HepG2 (cell line): ENCODE measurements around the gene CBLC. TPM values are rescaled to one million over a fixed set of nuclear protein-coding genes. Genes with fewer than 3 reads are reported as not detected.
A peak's percentile ranks its signal among the peaks of the same experiment; 100 is the strongest.

Experiments used
- AHR ChIP-seq: IDR thresholded peaks from 2 replicates; pipeline ENCODE4 v1.6.1; 2018; ENCODE audit warnings: missing genetic modification reagents, missing compliant biosample characterization
- MTA3 ChIP-seq: sonication (generic); formaldehyde crosslinking; IDR thresholded peaks from 2 replicates; pipeline ENCODE4 v1.4.0; 2020; ENCODE audit warnings: missing genetic modification reagents
- MZF1 ChIP-seq: sonication (generic); formaldehyde crosslinking; IDR thresholded peaks from 2 replicates; pipeline ENCODE4 v1.8.1; 2023; ENCODE audit warnings: mild to moderate bottlenecking, missing genetic modification reagents, borderline replicate concordance
- RXRA ChIP-seq: sonication (generic); formaldehyde crosslinking; IDR thresholded peaks from 2 replicates; pipeline ENCODE4 v1.5.1; 2020; ENCODE audit warnings: missing genetic modification reagents
- SALL2 ChIP-seq: sonication (generic); formaldehyde crosslinking; IDR thresholded peaks from 2 replicates; pipeline ENCODE4 v1.8.1; 2023; ENCODE audit warnings: mild to moderate bottlenecking, missing genetic modification reagents, inconsistent platforms
- SNRNP70 ChIP-seq: fragments of 200-400 bp; formaldehyde crosslinking; IDR thresholded peaks from 2 replicates; pipeline ENCODE4 v1.6.1; 2017; ENCODE audit warnings: mild to moderate bottlenecking, low read depth, low read length, moderate library complexity
- TGIF2 ChIP-seq: IDR thresholded peaks from 2 replicates; pipeline ENCODE4 v1.6.1; 2016; ENCODE audit warnings: control low read depth, missing compliant biosample characterization
- TMF1 ChIP-seq: sonication (generic); formaldehyde crosslinking; IDR thresholded peaks from 2 replicates; pipeline ENCODE4 v1.8.1; 2022; ENCODE audit warnings: low read depth, missing genetic modification reagents
- ZNF235 ChIP-seq: sonication (generic); formaldehyde crosslinking; IDR thresholded peaks from 2 replicates; pipeline ENCODE4 v1.8.1; 2023; ENCODE audit warnings: mild to moderate bottlenecking, missing genetic modification reagents, borderline replicate concordance
- ZNF441 ChIP-seq: sonication (generic); formaldehyde crosslinking; IDR thresholded peaks from 2 replicates; pipeline ENCODE4 v1.7.0; 2021; ENCODE audit warnings: missing genetic modification reagents, borderline replicate concordance
- ZNF557 ChIP-seq: sonication (generic); formaldehyde crosslinking; IDR thresholded peaks from 2 replicates; pipeline ENCODE4 v1.4.0; 2020; ENCODE audit warnings: missing genetic modification reagents
- ZNF558 ChIP-seq: sonication (generic); formaldehyde crosslinking; IDR thresholded peaks from 2 replicates; pipeline ENCODE4 v1.9.0; 2022; ENCODE audit warnings: mild to moderate bottlenecking, missing genetic modification reagents, borderline replicate concordance
- ZNF607 ChIP-seq: sonication (generic); formaldehyde crosslinking; IDR thresholded peaks from 2 replicates; pipeline ENCODE4 v1.5.1; 2020; ENCODE audit warnings: missing genetic modification reagents, mild to moderate bottlenecking, borderline replicate concordance
- ZNF776 ChIP-seq: sonication (generic); formaldehyde crosslinking; IDR thresholded peaks from 2 replicates; pipeline ENCODE4 v1.4.0; 2020; ENCODE audit warnings: mild to moderate bottlenecking, missing genetic modification reagents
- ZZZ3 ChIP-seq: sonication (generic); formaldehyde crosslinking; IDR thresholded peaks from 2 replicates; pipeline ENCODE4 v1.4.0; 2020; ENCODE audit warnings: missing genetic modification reagents, mild to moderate bottlenecking, borderline replicate concordance
- polyA plus RNA-seq, 8 experiments: library from polyadenylated mRNA; depleted of rRNA in 3 of 8; stranded (reverse) in 7 of 8; unstranded in 1 of 8; fragments of >200 nt; fragmentation: Illumina TruSeq in 4 of 8; extraction: Trizol in 4 of 8; gene quantifications; 2 replicates each; pipeline versions ENCODE4 v1.2.1 to v1.2.3, GENCODE V29; 2011 to 2016; ENCODE audit warnings: low read depth in 4 of 8, missing spikeins in 1 of 8, mixed read lengths in 1 of 8; ENCODE audit not compliant: insufficient read depth in 1 of 8
- total RNA-seq, 5 experiments: library from RNA; depleted of rRNA; stranded (reverse); fragments of >200 nt; fragmentation: Illumina TruSeq; extraction: Trizol; gene quantifications; 2 replicates each; pipeline ENCODE4 v1.2.3, GENCODE V29; 2016; ENCODE audit warnings: low read depth in 1 of 5
- TF ChIP-seq, protein P1 (sequence below), 2 experiments: sonication (generic) in 1 of 2; formaldehyde crosslinking in 1 of 2; IDR thresholded peaks; 2 replicates each; pipeline versions ENCODE4 v1.4.0 to v1.6.1; 2016 to 2020; ENCODE audit warnings: borderline replicate concordance in 1 of 2, low read depth in 1 of 2, mild to moderate bottlenecking in 1 of 2, missing genetic modification reagents in 1 of 2
- TF ChIP-seq, protein P2 (sequence below): sonication (generic); formaldehyde crosslinking; IDR thresholded peaks from 2 replicates; pipeline ENCODE4 v1.4.0; 2020; ENCODE audit warnings: mild to moderate bottlenecking, missing genetic modification reagents
- TF ChIP-seq, protein P3 (sequence below): sonication (generic); formaldehyde crosslinking; IDR thresholded peaks from 2 replicates; pipeline ENCODE4 v1.5.0; 2020; ENCODE audit warnings: mild to moderate bottlenecking, missing genetic modification reagents
- TF ChIP-seq, protein P4 (sequence below): IDR thresholded peaks from 2 replicates; pipeline ENCODE4 v1.6.1; 2016

The CBLC gene
- total and polyA plus RNA-seq, 2 of the 13 experiments (the other 11 are each of a cell fraction or from before 2014, with no cell fraction given): 1.8 to 2.6 TPM

DNA sequence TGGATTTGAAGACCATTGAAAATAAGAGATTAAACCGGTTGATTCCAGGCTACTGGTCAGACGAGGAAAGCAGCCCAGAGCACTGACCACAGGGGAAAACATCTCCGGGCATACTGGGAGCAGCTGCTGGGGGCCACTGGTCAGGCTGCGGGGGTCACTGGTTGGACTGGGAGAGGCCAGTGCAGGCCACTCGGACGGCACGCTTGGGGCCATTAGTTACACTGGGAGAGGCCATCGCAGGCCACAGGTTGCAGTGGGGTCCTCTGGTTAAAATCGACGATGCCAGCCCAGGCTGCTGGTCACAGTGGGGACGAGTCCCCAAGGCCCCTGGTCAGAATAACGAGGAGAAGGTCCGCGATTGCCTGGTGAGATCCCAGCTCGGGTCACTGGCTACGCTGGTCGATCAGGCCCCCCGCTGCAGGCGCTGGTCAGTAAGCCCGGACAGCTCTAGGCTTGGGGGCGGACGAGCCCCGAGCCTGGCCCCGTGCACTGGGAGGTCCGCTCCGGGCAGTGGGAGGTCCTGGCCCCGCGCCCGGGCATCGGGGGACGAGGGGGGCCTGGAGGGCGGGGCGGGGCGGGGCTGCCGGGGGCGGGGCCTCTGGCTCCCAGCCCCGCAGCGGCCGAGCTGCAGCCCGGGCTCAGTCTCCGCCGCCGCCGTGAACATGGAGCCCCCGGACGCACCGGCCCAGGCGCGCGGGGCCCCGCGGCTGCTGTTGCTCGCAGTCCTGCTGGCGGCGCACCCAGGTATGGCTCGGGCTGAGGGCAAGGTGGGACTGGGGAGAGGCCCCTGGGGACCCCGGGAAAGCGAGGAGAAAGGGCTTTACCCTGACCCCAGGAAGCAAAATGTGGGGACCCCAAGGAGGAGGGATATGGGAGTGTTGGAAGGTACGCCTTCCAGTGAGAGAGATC lies 31.0 kb downstream of the CBLC start, which contains the start of gene BCAM (continued):
- no peak for TF ChIP-seq ZNF557 (CRISPR knock-in tag)
- TF ChIP-seq, protein P1, sequence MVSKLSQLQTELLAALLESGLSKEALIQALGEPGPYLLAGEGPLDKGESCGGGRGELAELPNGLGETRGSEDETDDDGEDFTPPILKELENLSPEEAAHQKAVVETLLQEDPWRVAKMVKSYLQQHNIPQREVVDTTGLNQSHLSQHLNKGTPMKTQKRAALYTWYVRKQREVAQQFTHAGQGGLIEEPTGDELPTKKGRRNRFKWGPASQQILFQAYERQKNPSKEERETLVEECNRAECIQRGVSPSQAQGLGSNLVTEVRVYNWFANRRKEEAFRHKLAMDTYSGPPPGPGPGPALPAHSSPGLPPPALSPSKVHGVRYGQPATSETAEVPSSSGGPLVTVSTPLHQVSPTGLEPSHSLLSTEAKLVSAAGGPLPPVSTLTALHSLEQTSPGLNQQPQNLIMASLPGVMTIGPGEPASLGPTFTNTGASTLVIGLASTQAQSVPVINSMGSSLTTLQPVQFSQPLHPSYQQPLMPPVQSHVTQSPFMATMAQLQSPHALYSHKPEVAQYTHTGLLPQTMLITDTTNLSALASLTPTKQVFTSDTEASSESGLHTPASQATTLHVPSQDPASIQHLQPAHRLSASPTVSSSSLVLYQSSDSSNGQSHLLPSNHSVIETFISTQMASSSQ (IDR thresholded peaks at IDR 0.05; ENCODE audit: low read depth): no peak
- TF ChIP-seq, protein P1 (CRISPR knock-in tag; IDR thresholded peaks at IDR 0.05; ENCODE audit: borderline replicate concordance): peak; percentile 40
- TF ChIP-seq TGIF2 (CRISPR knock-in tag): peak; percentile 16
- TF ChIP-seq ZNF607 (CRISPR knock-in tag): no peak
- TF ChIP-seq ZNF441 (CRISPR knock-in tag): no peak
- TF ChIP-seq, protein P2, sequence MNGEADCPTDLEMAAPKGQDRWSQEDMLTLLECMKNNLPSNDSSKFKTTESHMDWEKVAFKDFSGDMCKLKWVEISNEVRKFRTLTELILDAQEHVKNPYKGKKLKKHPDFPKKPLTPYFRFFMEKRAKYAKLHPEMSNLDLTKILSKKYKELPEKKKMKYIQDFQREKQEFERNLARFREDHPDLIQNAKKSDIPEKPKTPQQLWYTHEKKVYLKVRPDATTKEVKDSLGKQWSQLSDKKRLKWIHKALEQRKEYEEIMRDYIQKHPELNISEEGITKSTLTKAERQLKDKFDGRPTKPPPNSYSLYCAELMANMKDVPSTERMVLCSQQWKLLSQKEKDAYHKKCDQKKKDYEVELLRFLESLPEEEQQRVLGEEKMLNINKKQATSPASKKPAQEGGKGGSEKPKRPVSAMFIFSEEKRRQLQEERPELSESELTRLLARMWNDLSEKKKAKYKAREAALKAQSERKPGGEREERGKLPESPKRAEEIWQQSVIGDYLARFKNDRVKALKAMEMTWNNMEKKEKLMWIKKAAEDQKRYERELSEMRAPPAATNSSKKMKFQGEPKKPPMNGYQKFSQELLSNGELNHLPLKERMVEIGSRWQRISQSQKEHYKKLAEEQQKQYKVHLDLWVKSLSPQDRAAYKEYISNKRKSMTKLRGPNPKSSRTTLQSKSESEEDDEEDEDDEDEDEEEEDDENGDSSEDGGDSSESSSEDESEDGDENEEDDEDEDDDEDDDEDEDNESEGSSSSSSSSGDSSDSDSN: peak; percentile 65
- TF ChIP-seq ZNF235 (CRISPR knock-in tag): peak; percentile 70; the same call in 1 of the 2 replicates
- no peak for TF ChIP-seq SALL2 (CRISPR knock-in tag)
- TF ChIP-seq, protein P3, sequence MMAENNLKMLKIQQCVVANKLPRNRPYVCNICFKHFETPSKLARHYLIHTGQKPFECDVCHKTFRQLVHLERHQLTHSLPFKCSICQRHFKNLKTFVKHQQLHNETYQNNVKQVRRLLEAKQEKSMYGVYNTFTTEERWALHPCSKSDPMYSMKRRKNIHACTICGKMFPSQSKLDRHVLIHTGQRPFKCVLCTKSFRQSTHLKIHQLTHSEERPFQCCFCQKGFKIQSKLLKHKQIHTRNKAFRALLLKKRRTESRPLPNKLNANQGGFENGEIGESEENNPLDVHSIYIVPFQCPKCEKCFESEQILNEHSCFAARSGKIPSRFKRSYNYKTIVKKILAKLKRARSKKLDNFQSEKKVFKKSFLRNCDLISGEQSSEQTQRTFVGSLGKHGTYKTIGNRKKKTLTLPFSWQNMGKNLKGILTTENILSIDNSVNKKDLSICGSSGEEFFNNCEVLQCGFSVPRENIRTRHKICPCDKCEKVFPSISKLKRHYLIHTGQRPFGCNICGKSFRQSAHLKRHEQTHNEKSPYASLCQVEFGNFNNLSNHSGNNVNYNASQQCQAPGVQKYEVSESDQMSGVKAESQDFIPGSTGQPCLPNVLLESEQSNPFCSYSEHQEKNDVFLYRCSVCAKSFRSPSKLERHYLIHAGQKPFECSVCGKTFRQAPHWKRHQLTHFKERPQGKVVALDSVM (CRISPR knock-in tag): no peak
- no peak for TF ChIP-seq TMF1
- TF ChIP-seq, protein P4, sequence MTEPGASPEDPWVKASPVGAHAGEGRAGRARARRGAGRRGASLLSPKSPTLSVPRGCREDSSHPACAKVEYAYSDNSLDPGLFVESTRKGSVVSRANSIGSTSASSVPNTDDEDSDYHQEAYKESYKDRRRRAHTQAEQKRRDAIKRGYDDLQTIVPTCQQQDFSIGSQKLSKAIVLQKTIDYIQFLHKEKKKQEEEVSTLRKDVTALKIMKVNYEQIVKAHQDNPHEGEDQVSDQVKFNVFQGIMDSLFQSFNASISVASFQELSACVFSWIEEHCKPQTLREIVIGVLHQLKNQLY (CRISPR knock-in tag): no peak
- TF ChIP-seq ZNF776 (CRISPR knock-in tag): peak; percentile 88; the same call in 1 of the 2 replicates
- TF ChIP-seq ZNF558 (CRISPR knock-in tag): peak; percentile 47; the same call in 1 of the 2 replicates
- no peak for TF ChIP-seq MTA3
- no peak for TF ChIP-seq AHR
- no peak for TF ChIP-seq ZZZ3 (CRISPR knock-in tag)
- TF ChIP-seq MZF1: no peak
- TF ChIP-seq RXRA (CRISPR knock-in tag): 0 out of 2 replicates have a peak, but pooled peaks have one; percentile 15
- no peak for TF ChIP-seq SNRNP70
